Nephron (organoid): ENCODE results near the gene HSPA12B.
A peak's percentile ranks its signal among the peaks of the same experiment; 100 is the strongest.

ENCODE experiments used
- H3K27ac Mint-ChIP-seq, 3 experiments: 2 replicates each; pipeline ENCODE4 v1.8.0; 2020; ENCODE audit warnings: mixed read lengths in 3 of 3, mild to moderate bottlenecking in 2 of 3, moderate library complexity in 1 of 3
- H3K27me3 Mint-ChIP-seq: 2 replicates; pipeline ENCODE4 v1.8.0; 2021; ENCODE audit warnings: low read depth, mild to moderate bottlenecking, moderate library complexity, mixed read lengths
- H3K36me3 Mint-ChIP-seq: 2 replicates; pipeline ENCODE4 v1.8.0; 2020; ENCODE audit warnings: low read depth, mixed read lengths
- H3K4me1 Mint-ChIP-seq: 2 replicates; pipeline ENCODE4 v1.8.0; 2020; ENCODE audit warnings: mixed read lengths
- H3K4me3 Mint-ChIP-seq, 3 experiments: 2 replicates each; pipeline ENCODE4 v1.8.0; 2020; ENCODE audit warnings: mild to moderate bottlenecking in 3 of 3, mixed read lengths in 3 of 3, moderate library complexity in 2 of 3
- H3K9me3 Mint-ChIP-seq: 2 replicates; pipeline ENCODE4 v1.8.0; 2020; ENCODE audit warnings: mixed read lengths
- CTCF ChIP-seq, 3 experiments: fragments of 200-600 bp; sonication (generic); IDR thresholded peaks; one replicate each; pipeline ENCODE4 v1.5.0; 2021; ENCODE audit warnings: antibody characterized with exemption in 3 of 3; ENCODE audit not compliant: unreplicated experiment in 3 of 3

The HSPA12B gene

GRCh38 chr20:3744806-3745685, 12.6 kb downstream of the HSPA12B start:
- H3K9me3 Mint-ChIP-seq: no peaks in the 10 kb centered on the region
- peaks cover 33% of the 10 kb centered on the region for H3K36me3 Mint-ChIP-seq
- peaks cover 37% of the 10 kb centered on the region for H3K27me3 Mint-ChIP-seq
- H3K27ac Mint-ChIP-seq: no peak overlapping the region
- no peak for TF ChIP-seq CTCF (IDR thresholded peaks at IDR 0.05; ENCODE audit: unreplicated experiment in 3 of 3)
- H3K4me3 Mint-ChIP-seq: peak overlapping the region in 2 of 3 experiments; percentile 18 to 59
- H3K4me1 Mint-ChIP-seq: no peaks in the 10 kb centered on the region

- Mint-ChIP-seq H3K4me1 (no peaks in the 10 kb centered on the region), H3K27me3 (peaks cover 41% of the 10 kb centered on the region), H3K9me3 (no peaks in the 10 kb centered on the region), H3K27ac (no peak overlapping the region), H3K36me3 (peaks cover 36% of the 10 kb centered on the region), H3K4me3 (no peak overlapping the region)
- TF ChIP-seq CTCF (IDR thresholded peaks at IDR 0.05; ENCODE audit: unreplicated experiment in 3 of 3): no peak
Measured at GRCh38 chr20:3745686-3746173, 13.2 kb downstream of the HSPA12B start.

GRCh38 chr20:3747471-3747870, 15.0 kb downstream of the HSPA12B start:
- Mint-ChIP-seq H3K4me3 (no peak overlapping the region), H3K27ac (no peak overlapping the region), H3K27me3 (peaks cover 52% of the 10 kb centered on the region), H3K9me3 (no peaks in the 10 kb centered on the region), H3K36me3 (peaks cover 44% of the 10 kb centered on the region), H3K4me1 (no peaks in the 10 kb centered on the region)
- TF ChIP-seq CTCF (IDR thresholded peaks at IDR 0.05; ENCODE audit: unreplicated experiment in 3 of 3): no peak

- no peak for TF ChIP-seq CTCF (IDR thresholded peaks at IDR 0.05; ENCODE audit: unreplicated experiment in 3 of 3)
- no peaks in the 10 kb centered on the region for H3K9me3 Mint-ChIP-seq
- no peaks in the 10 kb centered on the region for H3K4me1 Mint-ChIP-seq
- H3K27ac Mint-ChIP-seq: no peak overlapping the region
- H3K27me3 Mint-ChIP-seq: peaks cover 58% of the 10 kb centered on the region
- peaks cover 47% of the 10 kb centered on the region for H3K36me3 Mint-ChIP-seq
- H3K4me3 Mint-ChIP-seq: no peak overlapping the region
Measured at GRCh38 chr20:3748073-3748472, 15.6 kb downstream of the HSPA12B start.

GRCh38 chr20:3749087-3749688, 16.7 kb downstream of the HSPA12B start:
- Mint-ChIP-seq H3K27ac (no peak overlapping the region), H3K27me3 (peaks cover 59% of the 10 kb centered on the region), H3K4me3 (no peak overlapping the region), H3K4me1 (no peaks in the 10 kb centered on the region), H3K36me3 (peaks cover 40% of the 10 kb centered on the region), H3K9me3 (no peaks in the 10 kb centered on the region)
- TF ChIP-seq CTCF (IDR thresholded peaks at IDR 0.05; ENCODE audit: unreplicated experiment in 3 of 3): no peak
